Myocyte (in vitro differentiated cells): ENCODE results near the gene ATP11A. TPM values are rescaled to one million over a fixed set of nuclear protein-coding genes. Genes with fewer than 3 reads are reported as not detected.
"Not testable (repeated sequence)": the region's sequence is repeated elsewhere in the genome, so short reads cannot be mapped to it uniquely, and the experiment has no call there.

Experiments used
- DNase-seq: peaks from one replicate; pipeline ENCODE4 v3.0.0-alpha.2; 2012; ENCODE audit warnings: low read depth
- total RNA-seq: library from RNA; depleted of rRNA; stranded (reverse); fragments of >200 nt; gene quantifications from 2 replicates; pipeline ENCODE4 v1.2.3, GENCODE V29; 2014

The ATP11A gene
- total RNA-seq, 1 donor from 2014 or later: 8.0 TPM

- DNase-seq: no peak
Observed at GRCh38 chr13:112852392-112852791, 162.6 kb downstream of the ATP11A start.

GRCh38 chr13:112852808-112853207 is 163.0 kb downstream of the ATP11A start:
- no peak for DNase-seq

DNA sequence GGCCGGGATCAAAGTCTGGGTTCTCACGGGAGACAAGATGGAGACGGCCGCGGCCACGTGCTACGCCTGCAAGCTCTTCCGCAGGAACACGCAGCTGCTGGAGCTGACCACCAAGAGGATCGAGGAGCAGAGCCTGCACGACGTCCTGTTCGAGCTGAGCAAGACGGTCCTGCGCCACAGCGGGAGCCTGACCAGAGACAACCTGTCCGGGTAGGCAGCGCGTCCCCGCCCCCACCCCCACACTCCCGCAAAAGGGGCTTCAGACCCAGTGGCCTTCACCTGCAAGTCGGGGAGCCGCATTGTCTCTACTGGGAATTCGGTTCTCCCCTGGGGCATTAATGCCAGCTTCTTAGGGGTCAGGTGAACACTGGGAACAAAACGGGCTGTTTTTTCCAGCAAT is 164.5 kb downstream of the ATP11A start:
- no peak for DNase-seq

GRCh38 chr13:112855859-112856258 is 166.0 kb downstream of the ATP11A start:
- no peak for DNase-seq

GRCh38 chr13:112857914-112858490 is 168.2 kb downstream of the ATP11A start:
- DNase-seq: no peak

- DNase-seq: no peak
Observed at GRCh38 chr13:112859128-112859816, 169.4 kb downstream of the ATP11A start.

DNA sequence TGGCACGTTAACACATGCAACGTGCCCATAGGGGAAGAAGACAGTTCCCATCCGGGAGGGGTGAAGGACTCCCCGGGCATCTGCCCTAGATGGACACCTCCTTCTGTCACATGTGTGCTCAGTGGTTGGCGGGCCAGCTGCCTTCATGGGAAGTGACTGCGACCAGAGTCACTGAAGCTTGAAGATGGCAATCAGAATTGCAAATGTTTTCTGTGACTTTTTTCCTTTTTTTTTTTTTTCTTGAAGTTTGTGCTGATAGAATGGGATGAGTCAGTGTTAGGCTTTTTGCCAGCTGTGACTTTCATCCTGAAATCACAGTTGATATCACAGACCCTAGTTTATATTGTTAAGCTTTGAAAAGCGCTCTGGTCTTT is 170.0 kb downstream of the ATP11A start:
- DNase-seq: peak; percentile 27

DNA sequence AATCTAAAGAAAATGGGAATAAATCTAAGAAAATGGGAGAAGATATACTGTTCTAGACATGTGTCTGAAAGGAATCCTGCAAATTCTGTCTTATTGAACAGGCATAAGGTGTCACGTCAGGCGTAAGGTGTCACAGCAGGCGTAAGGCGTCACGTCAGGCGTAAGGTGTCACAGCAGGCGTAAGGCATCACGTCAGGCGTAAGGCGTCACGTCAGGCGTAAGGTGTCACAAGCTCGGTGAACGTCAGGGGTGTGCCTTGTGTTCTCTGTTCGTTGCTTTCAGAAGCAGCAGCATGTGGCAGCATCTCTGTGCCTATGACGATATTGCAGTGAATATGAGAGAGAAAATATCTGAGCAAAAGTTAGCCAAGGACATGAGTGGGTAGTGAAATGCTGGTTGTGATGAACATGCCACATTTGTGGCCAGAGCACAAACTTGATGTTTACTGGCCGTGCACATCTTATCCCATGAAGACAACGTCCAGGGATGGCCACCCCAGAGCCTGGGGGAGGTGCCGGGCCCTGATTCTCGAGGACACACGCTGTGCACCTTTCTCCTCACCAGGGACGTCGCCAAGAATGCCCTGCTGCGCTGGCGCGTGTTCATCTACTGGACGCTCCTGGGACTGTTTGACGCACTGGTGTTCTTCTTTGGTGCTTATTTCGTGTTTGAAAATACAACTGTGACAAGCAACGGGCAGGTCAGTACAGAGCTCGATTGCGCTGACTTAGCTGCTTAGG is 172.2 kb downstream of the ATP11A start:
- DNase-seq: no peak

DNA sequence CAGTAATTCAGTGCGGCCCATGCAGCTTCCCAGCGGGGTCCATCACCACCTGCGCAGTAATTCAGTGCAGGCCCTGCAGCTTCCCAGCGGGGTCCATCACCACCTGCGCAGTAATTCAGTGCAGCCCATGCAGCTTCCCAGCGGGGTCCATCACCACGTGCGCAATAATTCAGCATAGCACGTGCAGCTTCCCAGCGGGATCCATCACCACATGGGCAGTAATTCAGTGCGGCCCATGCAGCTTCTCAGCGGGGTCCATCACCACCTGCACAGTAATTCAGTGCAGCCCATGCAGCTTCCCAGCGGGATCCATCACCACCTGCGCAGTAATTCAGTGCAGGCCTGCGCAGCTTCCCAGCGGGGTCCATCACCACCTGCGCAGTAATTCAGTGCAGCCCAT is 173.5 kb downstream of the ATP11A start:
- DNase-seq: not testable (repeated sequence)

DNA sequence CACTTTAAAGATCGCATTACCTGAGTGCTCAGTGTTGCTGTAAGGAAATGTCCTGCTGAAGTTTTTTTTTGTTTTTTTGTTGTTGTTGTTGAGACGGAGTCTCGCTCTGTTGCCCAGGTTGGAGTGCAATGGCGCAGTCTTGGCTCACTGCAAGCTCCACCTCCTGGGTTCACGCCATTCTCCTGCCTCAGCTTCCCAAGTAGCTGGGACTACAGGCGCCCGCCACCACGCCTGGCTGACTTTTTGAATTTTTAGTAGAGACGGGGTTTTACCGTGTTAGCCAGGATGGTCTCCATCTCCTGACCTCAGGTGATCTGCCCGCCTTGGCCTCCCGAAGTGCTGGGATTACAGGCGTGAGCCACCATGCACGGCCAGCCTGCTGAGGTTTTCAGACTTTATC is 175.6 kb downstream of the ATP11A start:
- DNase-seq: not testable (repeated sequence)

DNA sequence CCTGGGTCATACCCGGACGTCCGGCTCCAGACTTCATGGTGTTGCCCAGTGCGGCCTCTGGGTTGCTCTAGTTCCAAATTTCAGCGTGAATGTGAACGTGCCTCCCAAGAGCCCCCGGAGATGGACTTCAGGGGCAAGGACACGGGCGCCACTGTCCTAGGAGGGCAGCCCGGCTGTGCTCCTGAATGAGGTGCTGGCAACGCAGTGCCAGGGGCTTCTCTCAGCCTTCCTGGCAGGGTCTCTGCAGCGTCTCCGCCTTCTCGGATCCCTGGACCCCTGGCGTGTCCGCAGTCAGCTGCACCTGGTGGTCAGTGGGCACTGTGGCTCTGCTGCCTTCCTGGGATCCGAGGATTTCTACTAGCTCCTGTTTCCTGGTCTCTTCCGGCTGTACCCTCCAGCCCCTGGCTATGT is 177.5 kb downstream of the ATP11A start:
- no peak for DNase-seq

- DNase-seq: no peak
Observed at GRCh38 chr13:112868308-112868707, 178.5 kb downstream of the ATP11A start.

- DNase-seq: peak; percentile 42
Observed at GRCh38 chr13:112869202-112870050, 179.6 kb downstream of the ATP11A start.

GRCh38 chr13:112870051-112870331 is 180.2 kb downstream of the ATP11A start:
- DNase-seq: no peak

- DNase-seq: no peak
Observed at GRCh38 chr13:112870737-112871287, 181.0 kb downstream of the ATP11A start.

DNA sequence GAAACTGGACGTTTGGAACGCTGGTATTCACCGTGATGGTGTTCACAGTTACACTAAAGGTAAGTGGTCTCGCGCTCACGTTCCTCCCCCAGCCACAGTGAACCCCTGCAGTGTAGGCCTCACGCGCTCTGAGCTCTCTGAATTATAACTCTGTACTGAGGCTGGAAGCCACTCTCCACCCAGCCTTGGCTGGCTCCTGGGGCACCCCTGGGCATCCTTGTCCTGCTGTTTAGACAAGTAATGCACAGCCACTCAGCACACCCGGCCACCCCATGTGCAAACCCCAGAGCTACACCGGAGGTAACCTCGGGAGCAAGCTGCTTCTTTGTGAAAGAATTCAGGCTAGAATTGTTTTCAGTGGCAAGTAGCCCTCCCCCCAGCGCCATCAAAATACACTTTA is 181.9 kb downstream of the ATP11A start:
- no peak for DNase-seq

GRCh38 chr13:112872657-112873631 is 183.1 kb downstream of the ATP11A start:
- DNase-seq: not testable (repeated sequence)

GRCh38 chr13:112873851-112874750 is 184.3 kb downstream of the ATP11A start:
- DNase-seq: peak; percentile 81

- no peak for DNase-seq
Observed at GRCh38 chr13:112874751-112875300, 185.0 kb downstream of the ATP11A start.
